A673 (cell line): Measurements from ENCODE around the gene INSR.

ENCODE experiments used
- CTCF ChIP-seq: fragments of 300-800, 200-600 bp; sonication (generic); conservative IDR thresholded peaks from 2 replicates; pipeline ENCODE4 v1.5.1; 2017; ENCODE audit warnings: low read depth, mild to moderate bottlenecking, antibody characterized with exemption, low read length, moderate library complexity, mixed read lengths
- EZH2 ChIP-seq: fragments of 200-600 bp; sonication (generic); IDR thresholded peaks from 2 replicates; pipeline ENCODE4 v1.6.1; 2017; ENCODE audit warnings: borderline replicate concordance, low read depth, mild to moderate bottlenecking, mixed read lengths, antibody characterized with exemption, low read length; ENCODE audit not compliant: poor library complexity, severe bottlenecking

DNA sequence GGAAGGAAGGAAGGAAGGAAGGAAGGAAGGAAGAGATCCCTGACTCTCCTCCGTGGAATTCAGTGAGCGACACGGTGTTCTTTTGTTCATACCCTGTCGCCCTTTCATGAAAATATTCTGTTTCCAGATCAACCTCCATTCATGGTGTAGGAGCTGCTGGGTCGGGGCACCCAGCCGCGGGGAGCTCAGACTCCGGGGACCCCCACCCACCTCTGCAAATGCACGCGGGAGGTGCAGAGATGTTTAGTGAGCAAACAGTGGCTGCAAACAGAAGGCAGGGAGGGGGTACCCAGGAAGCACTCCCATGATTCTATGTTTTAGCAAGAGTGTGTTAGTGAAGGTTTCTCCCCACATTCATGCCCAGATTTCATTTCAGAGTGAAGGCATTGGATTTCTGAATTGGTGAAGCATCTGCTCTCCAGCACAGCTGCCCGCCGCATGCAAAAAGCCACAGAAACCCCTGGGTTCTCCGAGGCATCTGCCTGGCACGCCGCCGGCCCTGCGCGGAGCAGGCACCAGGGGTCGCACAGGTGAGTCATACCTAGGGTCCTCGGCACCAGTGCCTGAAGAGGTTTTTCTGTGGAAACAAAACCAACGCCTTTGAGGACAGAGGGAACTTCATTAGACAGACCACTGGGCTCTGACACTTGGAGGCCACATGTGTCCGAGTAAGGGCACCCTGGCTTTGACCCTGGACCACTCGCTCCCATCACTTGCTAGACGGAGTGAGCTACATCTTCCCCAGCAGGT lies 144.1 kb downstream of the INSR start:
- no peak for TF ChIP-seq CTCF
- no peak for TF ChIP-seq EZH2
